ENCODE measurements around the gene RBBP9.

The RBBP9 gene

GRCh38 chr20:18443886-18444285 is 53.1 kb downstream of the RBBP9 start:
- no peaks in the 10 kb centered on the region for H3K36me3 ChIP-seq (ENCODE audit: control insufficient read depth in 4 of 4, insufficient read depth in 4 of 4, low read length in 3 of 4)
- ChIA-PET POLR2A (no interaction called here), CTCF (no interaction called here)
- H3K4me1 ChIP-seq (ENCODE audit: control extremely low read depth in 1 of 4, control insufficient read depth in 4 of 4, insufficient read depth in 4 of 4, low read length in 3 of 4), result no peaks in the 10 kb centered on the region
- no peak for DNase-seq
- no peak overlapping the region for H3K27ac ChIP-seq (ENCODE audit: insufficient read depth in 1 of 2, low read depth in 1 of 2, low read length in 2 of 2, poor library complexity in 1 of 2, severe bottlenecking in 2 of 2)
- H3K27me3 ChIP-seq (replicated peaks in 2 of 5; ENCODE audit: control insufficient read depth in 4 of 5, insufficient read depth in 5 of 5, low read length in 4 of 5), result no peaks in the 10 kb centered on the region
- H3K4me3 ChIP-seq (ENCODE audit: control insufficient read depth in 1 of 7, extremely low read depth in 1 of 7, insufficient read depth in 4 of 7, low read depth in 2 of 7, low read length in 6 of 7), result no peak overlapping the region
- H3K9me3 ChIP-seq (ENCODE audit: control extremely low read depth in 1 of 5, control insufficient read depth in 4 of 5, insufficient read depth in 2 of 5, low read depth in 1 of 5, low read length in 4 of 5), result no peaks in the 10 kb centered on the region
- 94% methylated on average over 4 of the region's 4 CpGs for WGBS (ENCODE audit: insufficient coverage)

- H3K4me1 ChIP-seq (ENCODE audit: control extremely low read depth in 1 of 4, control insufficient read depth in 4 of 4, insufficient read depth in 4 of 4, low read length in 3 of 4), result peaks cover 0 to 2% (median 0%) of the 10 kb centered on the region in 4 experiments
- ChIA-PET CTCF (no interaction called here), POLR2A (no interaction called here)
- H3K36me3 ChIP-seq (ENCODE audit: control insufficient read depth in 4 of 4, insufficient read depth in 4 of 4, low read length in 3 of 4), result no peaks in the 10 kb centered on the region
- H3K9me3 ChIP-seq (ENCODE audit: control extremely low read depth in 1 of 5, control insufficient read depth in 4 of 5, insufficient read depth in 2 of 5, low read depth in 1 of 5, low read length in 4 of 5), result no peaks in the 10 kb centered on the region
- H3K4me3 ChIP-seq (ENCODE audit: control insufficient read depth in 1 of 7, extremely low read depth in 1 of 7, insufficient read depth in 4 of 7, low read depth in 2 of 7, low read length in 6 of 7), result no peak overlapping the region
- DNase-seq, result no peak
- WGBS (ENCODE audit: insufficient coverage), result 29% methylated on average over 1 of the region's 1 CpG
- no peaks in the 10 kb centered on the region for H3K27me3 ChIP-seq (replicated peaks in 2 of 5; ENCODE audit: control insufficient read depth in 4 of 5, insufficient read depth in 5 of 5, low read length in 4 of 5)
- H3K27ac ChIP-seq (ENCODE audit: insufficient read depth in 1 of 2, low read depth in 1 of 2, low read length in 2 of 2, poor library complexity in 1 of 2, severe bottlenecking in 2 of 2), result no peak overlapping the region
Measured at GRCh38 chr20:18440403-18440802, 56.6 kb downstream of the RBBP9 start.

GRCh38 chr20:18436847-18437246 is 60.2 kb downstream of the RBBP9 start:
- CTCF ChIA-PET, result interaction anchor here (0.8 kb wide), 1 partner anchor 30 kb away, joined by 3 read pairs; the partner anchor contains the start of gene DZANK1
- WGBS (ENCODE audit: insufficient coverage), result 40% methylated on average over 1 of the region's 2 CpGs

More at GRCh38 chr20:18436847-18437246, 60.2 kb downstream of the RBBP9 start:
- H3K27ac ChIP-seq (ENCODE audit: insufficient read depth in 1 of 2, low read depth in 1 of 2, low read length in 2 of 2, poor library complexity in 1 of 2, severe bottlenecking in 2 of 2), result no peak overlapping the region
- POLR2A ChIA-PET, result no interaction called here
- no peaks in the 10 kb centered on the region for H3K36me3 ChIP-seq (ENCODE audit: control insufficient read depth in 4 of 4, insufficient read depth in 4 of 4, low read length in 3 of 4)
- peak in 1 of 3 donors; percentile 15 for DNase-seq
- H3K4me3 ChIP-seq (ENCODE audit: control insufficient read depth in 1 of 7, extremely low read depth in 1 of 7, insufficient read depth in 4 of 7, low read depth in 2 of 7, low read length in 6 of 7), result no peak overlapping the region
- peaks cover 0 to 2% (median 0%) of the 10 kb centered on the region in 4 experiments for H3K4me1 ChIP-seq (ENCODE audit: control extremely low read depth in 1 of 4, control insufficient read depth in 4 of 4, insufficient read depth in 4 of 4, low read length in 3 of 4)
- H3K9me3 ChIP-seq (ENCODE audit: control extremely low read depth in 1 of 5, control insufficient read depth in 4 of 5, insufficient read depth in 2 of 5, low read depth in 1 of 5, low read length in 4 of 5), result no peaks in the 10 kb centered on the region
- no peaks in the 10 kb centered on the region for H3K27me3 ChIP-seq (replicated peaks in 2 of 5; ENCODE audit: control insufficient read depth in 4 of 5, insufficient read depth in 5 of 5, low read length in 4 of 5)
